GM18505 (cell line): Measurements from ENCODE around the gene DTD2.
A peak's percentile ranks its signal among the peaks of the same experiment; 100 is the strongest.

Experiments used
- ATAC-seq: cut with Tn5 transposase; IDR thresholded peaks from one replicate; pipeline ENCODE4 v1.9.1; 2021; ENCODE audit not compliant: unreplicated experiment
- POLR2A ChIP-seq: IDR thresholded peaks from 4 replicates; pipeline ENCODE4 v1.6.1; 2011; ENCODE audit warnings: borderline replicate concordance; ENCODE audit not compliant: insufficient read depth, insufficient read length; ENCODE audit errors: extremely low read depth

Gene DTD2

DNA sequence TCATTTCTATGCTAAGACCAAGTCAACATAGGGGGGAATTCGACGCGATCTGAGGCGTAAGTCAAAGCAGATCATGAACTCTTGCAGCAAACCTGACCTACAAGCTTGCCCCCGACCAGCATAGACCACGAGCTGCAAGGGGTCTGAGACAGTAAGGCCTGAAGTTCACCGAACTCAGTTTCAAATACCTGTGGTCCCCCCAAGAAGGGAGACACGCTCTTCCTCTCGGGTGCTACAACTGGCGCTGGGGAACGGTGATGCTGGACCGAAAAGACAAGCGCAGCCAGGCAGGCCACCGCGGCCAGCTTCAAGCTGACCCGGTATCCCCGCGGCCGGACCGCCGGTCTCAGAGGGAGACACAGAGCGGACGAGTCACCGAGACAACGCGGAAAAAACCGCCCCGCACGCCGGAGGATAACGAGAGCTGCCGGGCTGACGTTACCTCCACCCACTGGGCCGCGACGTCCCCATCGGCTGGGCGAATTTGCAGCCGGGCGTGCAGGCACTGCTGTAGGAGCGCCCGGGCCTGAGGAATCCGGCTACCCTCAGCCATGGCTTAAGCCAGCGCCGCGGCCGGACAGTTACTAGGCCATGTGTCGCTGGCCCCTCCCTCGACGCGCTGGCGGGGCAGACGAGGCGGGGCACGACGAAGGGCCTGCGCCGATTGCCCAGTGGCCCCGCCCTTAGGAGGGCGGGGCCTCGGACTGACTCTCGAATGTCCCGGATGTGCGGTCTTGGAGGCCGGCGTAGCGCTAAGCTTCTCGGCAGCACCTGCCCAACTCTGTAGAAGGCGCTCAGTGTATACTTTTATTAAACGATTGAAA, at the start of gene DTD2:
DTD2 (minus strand) TSS at position 666 of the 824 bp plus-strand sequence; CDS start at position 553, 113 bp downstream.
- ATAC-seq: peak; percentile 98
- peak; percentile 88 for TF ChIP-seq POLR2A

GRCh38 chr14:31505411-31505810, 48.1 kb upstream of the DTD2 start:
- no peak for TF ChIP-seq POLR2A

DNA sequence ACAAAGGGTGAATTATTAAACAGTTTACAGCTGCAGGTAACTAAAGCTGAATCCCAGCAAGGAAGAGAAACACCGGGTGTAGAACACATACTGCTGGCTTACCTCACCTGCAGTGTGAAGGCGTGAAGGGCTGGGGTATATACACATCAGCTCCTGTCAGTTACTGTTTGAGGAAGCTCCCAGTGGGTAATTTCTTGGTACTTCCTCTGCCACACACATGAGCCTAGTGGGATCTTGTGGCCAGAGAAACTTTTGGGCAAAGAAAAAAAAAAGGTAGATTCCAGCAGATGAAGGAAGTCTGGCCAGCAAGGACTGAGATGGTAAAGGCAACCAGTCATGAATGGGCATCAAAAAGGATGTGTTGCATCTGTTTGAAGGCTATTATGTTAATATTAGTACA, 44.6 kb upstream of the DTD2 start:
- no peak for ATAC-seq
- TF ChIP-seq POLR2A: no peak

More at GRCh38 chr14:31505411-31505810, 48.1 kb upstream of the DTD2 start:
- ATAC-seq: no peak

- ATAC-seq: no peak
- no peak for TF ChIP-seq POLR2A
These were observed 35.6 kb upstream of the DTD2 start for GRCh38 chr14:31492759-31493498.

DNA sequence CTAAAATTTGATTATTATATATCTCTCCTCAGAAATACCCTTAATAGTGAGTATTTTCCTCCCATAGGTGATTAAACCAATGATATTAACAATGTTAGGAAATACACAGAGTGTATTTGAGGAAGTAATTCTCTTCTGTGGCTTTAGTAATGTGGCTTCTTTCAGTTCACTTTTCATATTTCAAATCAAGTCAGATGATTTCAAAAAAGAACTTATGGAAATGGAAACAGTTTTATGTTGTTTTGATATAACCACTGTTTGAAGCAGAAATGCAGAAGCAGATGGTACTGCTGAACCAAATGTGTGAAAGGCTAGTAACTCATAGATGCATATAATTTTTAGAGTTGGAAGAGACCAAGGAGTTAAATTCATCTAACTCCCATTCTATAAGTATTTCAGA, 32.4 kb upstream of the DTD2 start:
- no peak for TF ChIP-seq POLR2A
- peak; percentile 66 for ATAC-seq

- no peak for ATAC-seq
- TF ChIP-seq POLR2A: no peak
These were observed 30.6 kb upstream of the DTD2 start, which contains the start of gene GPR33 for GRCh38 chr14:31487886-31488285. TSS of gene GPR33 (minus strand) at chr14:31488039. CDS start at chr14:31483965, 4,074 bp downstream.

GRCh38 chr14:31486764-31487163, 29.5 kb upstream of the DTD2 start:
- TF ChIP-seq POLR2A: no peak
- no peak for ATAC-seq

GRCh38 chr14:31484754-31485153, 27.4 kb upstream of the DTD2 start:
- no peak for ATAC-seq

GRCh38 chr14:31480156-31480555, 22.9 kb upstream of the DTD2 start:
- ATAC-seq: no peak
- no peak for TF ChIP-seq POLR2A

More at GRCh38 chr14:31484754-31485153, 27.4 kb upstream of the DTD2 start:
- no peak for TF ChIP-seq POLR2A

DNA sequence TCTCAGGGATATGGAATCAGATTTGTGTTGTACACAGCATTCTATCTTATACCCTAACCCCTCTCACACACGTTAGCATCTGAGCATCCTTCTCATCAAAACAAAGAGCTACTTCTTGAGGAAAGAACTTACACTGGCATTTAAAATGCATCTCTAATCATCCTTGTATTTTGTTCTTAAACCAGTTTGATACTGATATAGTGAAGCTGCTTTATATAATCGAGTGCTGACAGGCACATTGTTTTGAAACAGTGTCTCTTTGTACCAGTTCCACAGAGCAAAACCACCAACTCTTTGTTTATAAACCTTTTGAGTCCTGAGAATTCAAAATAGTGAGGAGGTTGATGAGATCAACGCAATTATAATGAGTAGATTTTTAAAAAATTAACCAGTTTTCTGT, 21.7 kb upstream of the DTD2 start:
- no peak for TF ChIP-seq POLR2A
- no peak for ATAC-seq

GRCh38 chr14:31477248-31477647, 19.9 kb upstream of the DTD2 start:
- no peak for ATAC-seq
- no peak for TF ChIP-seq POLR2A

- no peak for TF ChIP-seq POLR2A
- no peak for ATAC-seq
These were observed 19.0 kb upstream of the DTD2 start for GRCh38 chr14:31476131-31476866.

- ATAC-seq: no peak
- no peak for TF ChIP-seq POLR2A
These were observed 9.2 kb upstream of the DTD2 start for GRCh38 chr14:31466554-31466953.
